ENCODE results near the gene PRDM10.
"Not testable (repeated sequence)": the region's sequence is repeated elsewhere in the genome, so short reads cannot be mapped to it uniquely, and the experiment has no call there.

Gene PRDM10

DNA sequence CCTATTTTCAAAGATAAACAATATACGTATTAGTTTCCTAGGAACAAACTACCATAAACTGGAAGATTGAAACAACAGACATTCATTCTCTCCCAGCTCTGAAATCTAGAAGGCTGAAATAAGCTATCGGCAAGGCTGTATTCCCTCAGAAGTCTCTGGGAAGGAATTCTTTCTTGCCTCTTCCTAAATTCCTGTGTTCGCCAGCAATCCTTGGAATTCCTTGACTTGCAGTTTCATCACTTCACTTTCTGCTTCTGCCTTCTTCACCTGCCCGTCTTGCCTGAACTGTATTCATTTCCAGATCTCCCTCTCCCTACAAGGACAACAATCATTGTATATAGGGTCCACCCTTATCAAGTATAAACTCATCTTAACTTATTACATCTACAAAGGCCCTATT lies 17.7 kb upstream of the PRDM10 start:
- DNase-seq (ENCODE audit: low read depth in 1 of 2, low spot score in 1 of 2): no peak

DNA sequence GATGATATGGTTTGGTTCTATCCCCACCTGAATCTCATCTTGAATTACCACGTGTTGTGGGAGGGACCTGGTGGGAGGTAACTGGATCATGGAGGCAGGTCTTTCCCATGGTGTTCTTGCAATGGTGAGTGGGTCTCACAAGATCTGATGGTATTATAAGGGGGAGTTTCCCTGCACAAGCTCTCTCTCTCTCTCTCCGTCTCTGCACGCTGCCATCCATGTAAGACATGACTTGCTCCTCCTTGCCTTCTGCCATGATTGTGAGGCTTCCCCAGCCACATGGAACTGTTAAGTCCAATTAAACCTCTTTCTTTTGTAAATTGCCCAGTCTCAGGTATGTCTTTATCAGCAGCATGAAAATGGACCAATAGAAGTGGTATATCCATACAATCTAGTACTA lies 13.2 kb upstream of the PRDM10 start:
- not testable (repeated sequence) for DNase-seq (ENCODE audit: low read depth in 1 of 2, low spot score in 1 of 2)

GRCh38 chr11:130008326-130008725 lies 5.7 kb upstream of the PRDM10 start:
- no peak for DNase-seq (ENCODE audit: low read depth in 1 of 2, low spot score in 1 of 2)

GRCh38 chr11:130006929-130007328 lies 4.3 kb upstream of the PRDM10 start:
- DNase-seq (ENCODE audit: low read depth in 1 of 2, low spot score in 1 of 2): no peak

- no peak for DNase-seq (ENCODE audit: low read depth in 1 of 2, low spot score in 1 of 2)
Observed at GRCh38 chr11:130003717-130004001, 1.0 kb upstream of the PRDM10 start.

DNA sequence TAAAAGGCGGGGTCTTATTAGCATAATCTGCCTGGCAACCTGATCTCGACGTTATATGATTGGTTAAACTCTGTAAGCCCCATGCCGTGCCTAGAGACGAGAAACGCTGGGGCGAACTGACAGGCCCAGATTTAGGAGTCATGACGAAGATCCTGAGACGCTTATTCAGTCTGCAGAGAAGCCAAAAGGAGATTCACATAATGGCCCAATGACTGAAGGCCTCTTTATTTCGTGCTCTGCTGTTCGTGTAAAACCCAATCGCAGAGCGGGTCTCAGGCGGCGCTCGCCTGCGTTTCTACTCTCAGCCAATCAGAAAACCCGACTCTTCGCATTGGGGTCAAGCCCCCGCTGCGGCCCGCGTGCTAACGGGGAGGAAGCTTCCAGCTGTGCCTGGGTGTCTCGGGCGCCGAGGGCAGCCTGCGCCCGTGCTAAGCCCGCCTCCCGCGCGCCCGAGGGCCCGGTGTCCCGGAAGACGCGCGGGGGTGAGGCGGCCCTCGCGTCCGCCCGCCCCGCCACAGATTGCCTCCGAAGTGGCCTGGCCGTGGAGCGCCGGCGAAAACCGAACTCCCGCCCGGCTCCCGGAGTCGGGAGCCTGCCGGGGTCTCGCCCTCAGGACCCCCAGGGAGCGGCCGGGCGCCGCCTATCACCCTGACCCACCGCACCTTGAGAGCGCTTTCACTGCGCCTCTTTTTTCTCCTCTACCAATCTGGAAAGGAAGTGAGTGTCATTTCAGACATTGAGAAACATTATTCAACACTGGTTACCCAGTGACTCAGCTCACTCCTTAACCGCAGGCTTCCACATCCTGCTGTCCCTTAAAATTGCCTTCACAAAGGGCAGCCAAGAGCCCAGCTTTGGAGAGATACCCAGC lies 446 bp upstream of the PRDM10 start:
- DNase-seq (ENCODE audit: low read depth in 1 of 2, low spot score in 1 of 2): peak; percentile 74 to 81

GRCh38 chr11:130001461-130002351 lies 929 bp downstream of the PRDM10 start:
- DNase-seq (ENCODE audit: low read depth in 1 of 2, low spot score in 1 of 2): peak; percentile 2 to 19

- no peak for DNase-seq (ENCODE audit: low read depth in 1 of 2, low spot score in 1 of 2)
Observed at GRCh38 chr11:130000552-130001176, 2.0 kb downstream of the PRDM10 start.

GRCh38 chr11:129999407-129999806 lies 3.2 kb downstream of the PRDM10 start:
- no peak for DNase-seq (ENCODE audit: low read depth in 1 of 2, low spot score in 1 of 2)

- DNase-seq (ENCODE audit: low read depth in 1 of 2, low spot score in 1 of 2): no peak
Observed at GRCh38 chr11:129998905-129999304, 3.7 kb downstream of the PRDM10 start.

DNA sequence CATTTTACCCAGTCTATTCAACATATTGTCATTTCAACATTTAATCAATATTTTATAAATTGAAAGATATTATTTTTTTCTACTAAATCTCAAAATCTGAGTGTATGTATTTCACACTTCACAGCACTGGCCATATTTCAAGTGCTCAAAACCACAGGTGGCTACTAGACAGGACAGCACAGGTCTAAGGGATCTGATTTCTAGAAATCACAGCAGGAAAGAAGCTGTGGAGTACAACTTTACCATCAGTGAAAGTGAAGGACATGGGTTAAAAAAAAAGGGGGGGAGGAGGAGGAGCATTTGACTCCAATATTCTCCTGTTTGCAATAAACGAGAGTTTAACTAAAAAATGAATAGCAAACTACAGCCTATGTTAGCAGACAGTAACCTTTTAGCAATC lies 4.5 kb downstream of the PRDM10 start:
- no peak for DNase-seq (ENCODE audit: low read depth in 1 of 2, low spot score in 1 of 2)

DNA sequence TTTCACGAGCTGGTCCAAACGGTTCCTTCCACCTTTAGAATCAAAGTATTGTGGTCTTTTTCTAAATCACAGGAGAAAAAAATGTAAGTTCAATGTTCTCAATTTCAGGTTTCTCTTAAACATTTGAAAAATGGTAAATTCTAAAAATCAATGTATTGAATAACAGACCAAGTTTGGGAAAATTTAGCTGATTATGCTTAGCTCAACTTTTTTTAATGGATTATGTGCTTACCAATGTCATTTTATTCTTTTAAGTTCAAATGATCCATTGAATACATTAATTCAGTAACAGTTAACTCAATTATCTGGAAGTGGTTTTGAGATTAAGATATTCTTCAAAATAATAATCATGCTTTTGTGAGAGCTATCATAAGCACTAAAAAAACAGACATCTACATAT lies 5.1 kb downstream of the PRDM10 start:
- DNase-seq (ENCODE audit: low read depth in 1 of 2, low spot score in 1 of 2): no peak

DNA sequence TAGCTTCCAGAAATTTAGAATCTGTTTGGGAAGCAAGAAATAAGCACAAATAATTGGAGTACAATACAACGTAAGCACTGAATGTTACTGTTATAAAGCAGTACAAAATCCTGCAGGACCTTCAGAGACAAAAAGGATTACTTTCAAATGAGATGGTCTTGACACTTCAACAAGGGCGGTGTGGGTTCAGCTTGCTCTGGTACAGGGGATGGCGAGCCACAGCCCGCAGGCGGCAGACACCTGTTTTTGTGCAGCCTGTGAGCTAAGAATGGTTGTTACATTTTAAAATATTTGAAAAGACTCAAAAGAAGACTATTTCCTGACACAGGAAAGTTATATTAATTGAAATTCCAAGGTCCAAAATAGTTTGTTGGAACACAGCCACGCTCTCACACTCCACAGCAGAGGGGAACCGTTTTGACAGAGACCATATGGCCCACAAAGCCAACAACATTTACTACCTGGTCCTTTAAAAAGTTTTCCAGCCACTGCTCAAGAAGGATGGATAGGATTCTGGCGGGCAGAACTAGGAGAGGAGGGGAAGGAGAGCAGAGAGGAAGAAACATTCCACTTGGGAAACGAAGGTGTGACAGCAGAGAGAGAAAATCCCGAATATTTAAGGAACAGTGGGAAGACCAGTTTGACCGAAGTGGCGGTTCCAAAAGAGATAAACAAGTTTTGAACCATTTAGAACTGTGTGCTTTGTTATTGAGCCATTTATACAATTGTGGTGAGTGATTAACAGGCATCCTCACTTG lies 6.3 kb downstream of the PRDM10 start:
- DNase-seq (ENCODE audit: low read depth in 1 of 2, low spot score in 1 of 2): no peak

- no peak for DNase-seq (ENCODE audit: low read depth in 1 of 2, low spot score in 1 of 2)
Observed at GRCh38 chr11:129995163-129995562, 7.5 kb downstream of the PRDM10 start.

GRCh38 chr11:129992161-129992944 lies 10.3 kb downstream of the PRDM10 start:
- DNase-seq (ENCODE audit: low read depth in 1 of 2, low spot score in 1 of 2): peak in 1 of 2 donors; percentile 18

DNA sequence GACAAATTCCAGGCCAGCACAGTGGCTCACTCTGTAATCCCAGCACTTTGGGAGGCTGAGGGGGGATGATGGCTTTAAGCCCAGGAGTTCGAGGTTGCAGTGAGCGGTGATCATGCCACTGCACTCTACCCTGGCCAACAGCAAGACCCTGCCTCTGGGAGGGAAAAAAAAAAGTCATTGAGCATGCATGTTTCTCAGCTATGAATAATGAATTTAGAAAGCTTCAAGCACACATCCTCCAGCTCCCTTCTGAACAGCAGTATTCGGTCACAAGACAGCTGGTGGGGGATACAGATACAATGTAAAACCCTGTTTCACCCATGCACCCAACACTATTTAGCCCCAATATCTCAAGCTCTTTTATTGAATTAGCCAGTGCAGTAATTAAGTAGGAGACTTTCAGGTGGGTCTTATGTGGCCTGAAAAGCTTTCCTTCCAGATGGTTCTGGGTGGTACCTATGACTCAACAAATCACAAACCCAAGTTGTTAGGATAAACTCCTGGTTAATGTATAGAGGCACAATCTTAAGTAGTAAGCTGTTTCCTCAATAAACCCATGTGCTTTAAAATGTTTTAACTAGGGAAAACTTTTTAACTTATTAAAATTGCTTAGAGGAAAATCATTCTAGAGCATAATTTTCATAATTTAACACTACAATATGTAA lies 13.4 kb downstream of the PRDM10 start:
- no peak for DNase-seq (ENCODE audit: low read depth in 1 of 2, low spot score in 1 of 2)

DNA sequence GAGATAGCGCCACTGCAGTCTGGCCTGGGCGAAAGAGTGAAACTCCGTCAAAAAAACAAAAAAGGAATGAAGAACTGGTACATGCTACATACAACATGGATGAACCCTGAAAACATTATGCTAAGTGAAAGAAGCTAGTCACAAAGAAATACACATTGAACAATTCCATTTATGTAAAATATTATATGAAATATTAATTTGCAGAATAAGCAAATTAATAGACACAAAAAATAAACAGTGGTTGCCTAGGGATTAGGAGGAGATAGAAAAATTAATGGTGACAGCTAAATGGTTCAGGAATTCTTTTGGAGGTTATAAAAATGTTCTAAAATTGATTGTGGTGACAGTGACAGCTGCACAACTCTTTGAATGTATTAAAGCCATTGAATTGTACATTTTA lies 14.7 kb downstream of the PRDM10 start:
- DNase-seq (ENCODE audit: low read depth in 1 of 2, low spot score in 1 of 2): no peak

- no peak for DNase-seq (ENCODE audit: low read depth in 1 of 2, low spot score in 1 of 2)
Observed at GRCh38 chr11:129985823-129986222, 16.8 kb downstream of the PRDM10 start.

DNA sequence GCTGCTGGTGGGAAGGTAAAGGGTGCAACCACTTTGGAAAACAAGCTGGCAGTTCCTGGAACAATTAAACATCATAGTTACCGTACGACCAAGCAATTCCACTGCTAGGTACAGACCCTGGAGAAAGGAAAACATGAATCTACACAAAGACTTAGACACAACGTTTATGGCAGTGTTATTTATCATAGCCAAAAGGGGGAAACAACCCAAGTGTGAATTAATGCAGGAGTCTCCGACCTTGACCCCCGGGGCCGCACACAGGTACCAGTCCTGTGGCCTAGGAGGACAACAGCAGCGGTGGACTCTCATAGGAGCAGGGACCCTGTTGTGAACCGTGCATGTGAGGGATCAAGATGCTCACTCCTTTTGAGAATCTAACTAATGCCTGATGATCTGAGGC lies 22.5 kb downstream of the PRDM10 start:
- DNase-seq (ENCODE audit: low read depth in 1 of 2, low spot score in 1 of 2): no peak
